SU-DHL-6 (cell line): ENCODE results near the gene MAST2.
"Not testable (repeated sequence)": the region's sequence is repeated elsewhere in the genome, so short reads cannot be mapped to it uniquely, and the experiment has no call there.

Source experiments
- H2AFZ ChIP-seq: fragments of 200-600 bp; sonication (generic); 2 replicates; pipeline ENCODE4 v1.6.1; 2014; ENCODE audit warnings: low read depth, mild to moderate bottlenecking, moderate library complexity, mixed read lengths, antibody characterized with exemption, low read length; ENCODE audit not compliant: severe bottlenecking
- H3F3A ChIP-seq: fragments of 200-600 bp; shearing (Covaris generic); 2 replicates; pipeline ENCODE4 v1.6.0; 2016; ENCODE audit warnings: antibody characterized with exemption, mild to moderate bottlenecking; ENCODE audit not compliant: insufficient read depth
- H3K27ac ChIP-seq: fragments of 200-600 bp; sonication (generic); 2 replicates; pipeline ENCODE4 v1.5.1; 2016; ENCODE audit warnings: low read depth, mild to moderate bottlenecking, low read length, moderate library complexity, mixed read lengths
- H3K27me3 ChIP-seq: fragments of 200-600 bp; sonication (generic), shearing (Covaris generic); 2 replicates; pipeline ENCODE4 v1.6.0; 2014; ENCODE audit warnings: mild to moderate bottlenecking, low read length
- H3K36me3 ChIP-seq: fragments of 200-600 bp; sonication (generic); 2 replicates; pipeline ENCODE4 v1.6.1; 2014; ENCODE audit warnings: mild to moderate bottlenecking, low read length, mixed read lengths
- H3K4me2 ChIP-seq: fragments of 300-600, 200-600 bp; shearing (Covaris generic), sonication (generic); 2 replicates; pipeline ENCODE4 v1.6.0; 2014; ENCODE audit warnings: low read length, low read depth, mild to moderate bottlenecking; ENCODE audit not compliant: poor library complexity, severe bottlenecking
- H3K4me3 ChIP-seq: fragments of 200-600 bp; sonication (generic); 2 replicates; pipeline ENCODE4 v1.5.1; 2014; ENCODE audit warnings: antibody characterized with exemption, low read length, mild to moderate bottlenecking, mixed read lengths; ENCODE audit not compliant: insufficient read depth, poor library complexity, severe bottlenecking
- H3K79me2 ChIP-seq: fragments of 200-600 bp; sonication (generic); 2 replicates; pipeline ENCODE4 v1.6.1; 2014; ENCODE audit warnings: mild to moderate bottlenecking, low read length, moderate library complexity; ENCODE audit not compliant: insufficient read depth
- H3K9ac ChIP-seq: fragments of 200-600 bp; sonication (generic); 2 replicates; pipeline ENCODE4 v1.7.0; 2014; ENCODE audit warnings: mild to moderate bottlenecking, low read length
- H3K9me2 ChIP-seq: fragments of 200-600 bp; sonication (generic); replicated peaks from 2 replicates; pipeline ENCODE4 v1.6.1; 2014; ENCODE audit warnings: low read length; ENCODE audit not compliant: insufficient read depth
- H3K9me3 ChIP-seq: fragments of 200-600 bp; sonication (generic); 2 replicates; pipeline ENCODE4 v1.6.1; 2014; ENCODE audit warnings: low read length, mixed read lengths; ENCODE audit not compliant: insufficient read depth
- H4K20me1 ChIP-seq: fragments of 200-600 bp; sonication (generic); 2 replicates; pipeline ENCODE4 v1.6.1; 2014; ENCODE audit warnings: low read depth, mild to moderate bottlenecking, antibody characterized with exemption, low read length, moderate library complexity, mixed read lengths
- EZH2phosphoT487 ChIP-seq: fragments of 200-600 bp; sonication (generic), shearing (Covaris generic); conservative IDR thresholded peaks from 2 replicates; pipeline ENCODE4 v1.6.1; 2018; ENCODE audit warnings: mild to moderate bottlenecking, antibody characterized with exemption, low read length, moderate library complexity, mixed read lengths
- TF ChIP-seq, protein P1 (sequence below): fragments of 200-600 bp; sonication (generic); IDR thresholded peaks from one replicate; pipeline ENCODE4 v1.5.1; 2017; ENCODE audit warnings: antibody characterized with exemption, mild to moderate bottlenecking, low read length, moderate library complexity; ENCODE audit not compliant: insufficient read depth, poor library complexity, severe bottlenecking

MAST2 gene

DNA sequence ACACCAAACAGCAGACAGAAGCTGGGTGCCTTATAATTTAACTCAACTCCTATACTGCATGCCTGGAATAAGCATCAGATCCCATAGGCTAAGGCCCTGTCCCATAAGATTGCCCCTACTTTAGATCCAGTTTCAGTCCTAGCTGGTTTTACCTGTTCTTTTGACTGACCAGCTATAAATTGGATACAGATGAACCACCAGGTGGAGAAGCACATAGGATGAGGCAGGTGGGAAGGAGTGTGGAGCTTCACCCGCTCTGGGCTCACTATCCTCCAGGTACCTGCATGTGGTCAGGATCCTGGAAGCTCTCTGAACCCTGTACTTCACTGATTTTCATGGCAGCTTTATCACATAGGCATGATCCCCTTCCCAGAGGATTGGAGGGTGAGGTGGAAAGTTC, 51.3 kb downstream of the MAST2 start:
- Histone ChIP-seq H3K4me2 (no peak overlapping the region), H3K9me3 (no peaks in the 10 kb centered on the region), H3K79me2 (peaks cover 90% of the 10 kb centered on the region), H3K9me2 (no peaks in the 10 kb centered on the region), H3F3A (peaks cover 13% of the 10 kb centered on the region; the same call in 1 of the 2 replicates), H3K27ac (no peak overlapping the region), H4K20me1 (no peaks in the 10 kb centered on the region; the same call in 1 of the 2 replicates), H3K36me3 (peaks cover 16% of the 10 kb centered on the region), H3K4me3 (no peak overlapping the region), H3K9ac (no peak overlapping the region), H2AFZ (no peak overlapping the region), H3K27me3 (no peaks in the 10 kb centered on the region)
- no peak for TF ChIP-seq EZH2phosphoT487
- TF ChIP-seq, protein P1, sequence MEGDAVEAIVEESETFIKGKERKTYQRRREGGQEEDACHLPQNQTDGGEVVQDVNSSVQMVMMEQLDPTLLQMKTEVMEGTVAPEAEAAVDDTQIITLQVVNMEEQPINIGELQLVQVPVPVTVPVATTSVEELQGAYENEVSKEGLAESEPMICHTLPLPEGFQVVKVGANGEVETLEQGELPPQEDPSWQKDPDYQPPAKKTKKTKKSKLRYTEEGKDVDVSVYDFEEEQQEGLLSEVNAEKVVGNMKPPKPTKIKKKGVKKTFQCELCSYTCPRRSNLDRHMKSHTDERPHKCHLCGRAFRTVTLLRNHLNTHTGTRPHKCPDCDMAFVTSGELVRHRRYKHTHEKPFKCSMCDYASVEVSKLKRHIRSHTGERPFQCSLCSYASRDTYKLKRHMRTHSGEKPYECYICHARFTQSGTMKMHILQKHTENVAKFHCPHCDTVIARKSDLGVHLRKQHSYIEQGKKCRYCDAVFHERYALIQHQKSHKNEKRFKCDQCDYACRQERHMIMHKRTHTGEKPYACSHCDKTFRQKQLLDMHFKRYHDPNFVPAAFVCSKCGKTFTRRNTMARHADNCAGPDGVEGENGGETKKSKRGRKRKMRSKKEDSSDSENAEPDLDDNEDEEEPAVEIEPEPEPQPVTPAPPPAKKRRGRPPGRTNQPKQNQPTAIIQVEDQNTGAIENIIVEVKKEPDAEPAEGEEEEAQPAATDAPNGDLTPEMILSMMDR, result no peak

- Histone ChIP-seq H3K27ac (no peak overlapping the region), H3K9ac (no peak overlapping the region), H3K79me2 (peaks cover 90% of the 10 kb centered on the region), H2AFZ (no peak overlapping the region), H3K9me2 (no peaks in the 10 kb centered on the region), H3K4me3 (no peak overlapping the region), H3K36me3 (peaks cover 11% of the 10 kb centered on the region), H3F3A (peaks cover 18% of the 10 kb centered on the region), H3K4me2 (no peak overlapping the region), H3K9me3 (no peaks in the 10 kb centered on the region), H4K20me1 (no peaks in the 10 kb centered on the region), H3K27me3 (no peaks in the 10 kb centered on the region)
- TF ChIP-seq, protein P1, result no peak
- TF ChIP-seq EZH2phosphoT487, result no peak
Observed at GRCh38 chr1:45857101-45857700, 53.8 kb downstream of the MAST2 start.

GRCh38 chr1:45857755-45858492, 54.5 kb downstream of the MAST2 start:
- H3K9me2 ChIP-seq, H3K27me3 ChIP-seq, H4K20me1 ChIP-seq, H3K9me3 ChIP-seq, H3K9ac ChIP-seq, H3K27ac ChIP-seq, H3K4me3 ChIP-seq, H3K4me2 ChIP-seq, H2AFZ ChIP-seq: not testable (repeated sequence)
- Histone ChIP-seq H3F3A (peaks cover 18% of the 10 kb centered on the region), H3K36me3 (peaks cover 11% of the 10 kb centered on the region), H3K79me2 (peaks cover 90% of the 10 kb centered on the region)

- Histone ChIP-seq H3K79me2 (peaks cover 92% of the 10 kb centered on the region), H3K27me3 (no peaks in the 10 kb centered on the region), H3K4me2 (no peak overlapping the region), H3K36me3 (peaks cover 11% of the 10 kb centered on the region), H2AFZ (no peak overlapping the region), H3K9ac (no peak overlapping the region), H3K9me2 (no peaks in the 10 kb centered on the region), H3K9me3 (no peaks in the 10 kb centered on the region), H4K20me1 (no peaks in the 10 kb centered on the region), H3K4me3 (no peak overlapping the region), H3K27ac (no peak overlapping the region), H3F3A (peaks cover 30% of the 10 kb centered on the region)
- TF ChIP-seq EZH2phosphoT487, result no peak
- TF ChIP-seq, protein P1, result no peak
Observed at GRCh38 chr1:45859221-45859620, 55.8 kb downstream of the MAST2 start.
